HTERT RPE-1 (cell line): Measurements from ENCODE around the gene TMEM131L.
"Not testable (repeated sequence)": the region's sequence is repeated elsewhere in the genome, so short reads cannot be mapped to it uniquely, and the experiment has no call there.

Experiments
- in situ Hi-C: fragments of 300-500 bp; cut with MboI; formaldehyde crosslinking; loops from 4 replicates; pipeline ENCODE4 v1.14.3; 2020; ENCODE audit warnings: low sequenced_read_pairs

TMEM131L gene, protein sequence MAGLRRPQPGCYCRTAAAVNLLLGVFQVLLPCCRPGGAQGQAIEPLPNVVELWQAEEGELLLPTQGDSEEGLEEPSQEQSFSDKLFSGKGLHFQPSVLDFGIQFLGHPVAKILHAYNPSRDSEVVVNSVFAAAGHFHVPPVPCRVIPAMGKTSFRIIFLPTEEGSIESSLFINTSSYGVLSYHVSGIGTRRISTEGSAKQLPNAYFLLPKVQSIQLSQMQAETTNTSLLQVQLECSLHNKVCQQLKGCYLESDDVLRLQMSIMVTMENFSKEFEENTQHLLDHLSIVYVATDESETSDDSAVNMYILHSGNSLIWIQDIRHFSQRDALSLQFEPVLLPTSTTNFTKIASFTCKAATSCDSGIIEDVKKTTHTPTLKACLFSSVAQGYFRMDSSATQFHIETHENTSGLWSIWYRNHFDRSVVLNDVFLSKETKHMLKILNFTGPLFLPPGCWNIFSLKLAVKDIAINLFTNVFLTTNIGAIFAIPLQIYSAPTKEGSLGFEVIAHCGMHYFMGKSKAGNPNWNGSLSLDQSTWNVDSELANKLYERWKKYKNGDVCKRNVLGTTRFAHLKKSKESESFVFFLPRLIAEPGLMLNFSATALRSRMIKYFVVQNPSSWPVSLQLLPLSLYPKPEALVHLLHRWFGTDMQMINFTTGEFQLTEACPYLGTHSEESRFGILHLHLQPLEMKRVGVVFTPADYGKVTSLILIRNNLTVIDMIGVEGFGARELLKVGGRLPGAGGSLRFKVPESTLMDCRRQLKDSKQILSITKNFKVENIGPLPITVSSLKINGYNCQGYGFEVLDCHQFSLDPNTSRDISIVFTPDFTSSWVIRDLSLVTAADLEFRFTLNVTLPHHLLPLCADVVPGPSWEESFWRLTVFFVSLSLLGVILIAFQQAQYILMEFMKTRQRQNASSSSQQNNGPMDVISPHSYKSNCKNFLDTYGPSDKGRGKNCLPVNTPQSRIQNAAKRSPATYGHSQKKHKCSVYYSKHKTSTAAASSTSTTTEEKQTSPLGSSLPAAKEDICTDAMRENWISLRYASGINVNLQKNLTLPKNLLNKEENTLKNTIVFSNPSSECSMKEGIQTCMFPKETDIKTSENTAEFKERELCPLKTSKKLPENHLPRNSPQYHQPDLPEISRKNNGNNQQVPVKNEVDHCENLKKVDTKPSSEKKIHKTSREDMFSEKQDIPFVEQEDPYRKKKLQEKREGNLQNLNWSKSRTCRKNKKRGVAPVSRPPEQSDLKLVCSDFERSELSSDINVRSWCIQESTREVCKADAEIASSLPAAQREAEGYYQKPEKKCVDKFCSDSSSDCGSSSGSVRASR (N-terminal part only)

DNA sequence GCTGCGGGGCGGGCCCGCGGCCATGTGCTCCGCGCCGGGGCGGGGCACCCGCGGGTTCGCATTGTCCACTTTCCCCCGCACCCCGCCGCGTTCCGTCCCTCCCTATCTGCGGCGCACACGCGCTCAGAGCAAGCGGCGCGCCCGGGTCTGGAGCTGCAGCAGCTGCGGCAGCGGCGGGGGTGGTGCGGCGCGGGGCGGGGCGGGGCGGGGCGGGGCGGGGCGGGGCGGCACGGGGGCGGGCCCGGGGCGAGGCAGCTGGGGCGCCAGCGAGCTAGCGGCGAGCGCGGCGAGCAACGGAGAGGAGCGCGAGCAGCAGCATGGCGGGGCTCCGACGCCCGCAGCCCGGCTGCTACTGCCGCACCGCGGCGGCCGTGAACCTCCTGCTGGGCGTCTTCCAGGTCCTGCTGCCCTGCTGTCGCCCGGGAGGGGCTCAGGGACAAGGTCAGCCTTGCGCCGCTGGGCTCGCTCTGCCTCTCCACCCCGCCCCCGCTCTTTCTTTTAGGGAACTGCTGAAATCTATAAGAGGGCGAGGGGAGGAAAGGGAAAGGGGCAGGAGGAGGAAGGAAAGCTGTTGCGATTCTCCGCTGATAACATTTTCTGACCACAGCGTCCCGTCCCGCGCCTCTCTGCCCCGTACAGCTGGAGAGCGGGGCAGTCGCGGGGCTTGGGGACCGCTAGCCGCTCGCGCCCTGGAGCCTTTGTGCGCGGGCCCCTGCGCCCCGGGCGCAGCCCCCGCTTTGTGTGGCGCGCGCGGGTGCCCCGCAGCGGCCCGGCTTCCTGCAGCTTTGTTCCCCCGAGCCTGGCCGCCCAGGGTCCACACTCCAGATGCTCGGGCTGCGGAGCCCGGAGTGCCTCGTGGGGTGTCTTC, at the start of gene TMEM131L:
TSS of gene TMEM131L (plus strand) at position 280 of the 868 bp plus-strand sequence. CDS start at position 318, 38 bp downstream.
- in situ Hi-C loops, result no loop called here

DNA sequence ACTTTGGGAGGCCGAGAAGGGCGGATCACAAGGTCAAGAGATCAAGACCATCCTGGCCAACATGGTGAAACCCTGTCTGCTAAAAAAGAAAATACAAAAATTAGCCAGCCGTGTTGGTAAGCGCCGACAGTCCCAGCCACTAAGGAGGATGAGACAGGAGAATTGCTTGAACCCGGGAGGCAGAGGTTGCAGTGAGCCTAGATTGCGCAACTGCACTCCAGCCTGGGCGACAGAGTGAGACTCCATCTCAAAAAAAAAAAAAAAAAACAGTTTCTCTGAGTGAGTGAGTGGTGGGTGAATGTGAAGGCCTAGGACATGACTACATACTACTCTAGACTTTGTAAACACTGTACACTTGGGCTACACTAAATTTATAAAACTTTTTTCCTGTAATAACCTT, 49.7 kb upstream of the TMEM131L start:
- in situ Hi-C loops, result not testable (repeated sequence)

DNA sequence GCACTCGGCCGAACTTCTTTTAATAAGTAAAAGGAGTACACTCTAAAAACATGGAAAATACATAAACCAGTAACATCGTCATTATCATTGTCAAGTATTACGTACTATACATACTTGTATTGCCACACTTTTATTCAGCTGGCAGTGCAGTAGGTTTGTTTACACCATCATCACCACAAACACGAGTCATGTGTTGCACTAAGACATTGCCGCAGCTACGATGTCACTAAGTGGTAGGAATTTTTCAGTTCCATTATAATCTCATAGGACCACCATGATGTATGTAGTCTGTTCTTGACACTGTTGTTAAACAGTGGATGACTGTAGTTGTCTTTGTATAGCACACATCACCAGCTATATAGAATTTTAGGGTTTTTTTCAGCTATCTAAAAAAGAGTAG, 48.0 kb upstream of the TMEM131L start:
- in situ Hi-C loops, result no loop called here

DNA sequence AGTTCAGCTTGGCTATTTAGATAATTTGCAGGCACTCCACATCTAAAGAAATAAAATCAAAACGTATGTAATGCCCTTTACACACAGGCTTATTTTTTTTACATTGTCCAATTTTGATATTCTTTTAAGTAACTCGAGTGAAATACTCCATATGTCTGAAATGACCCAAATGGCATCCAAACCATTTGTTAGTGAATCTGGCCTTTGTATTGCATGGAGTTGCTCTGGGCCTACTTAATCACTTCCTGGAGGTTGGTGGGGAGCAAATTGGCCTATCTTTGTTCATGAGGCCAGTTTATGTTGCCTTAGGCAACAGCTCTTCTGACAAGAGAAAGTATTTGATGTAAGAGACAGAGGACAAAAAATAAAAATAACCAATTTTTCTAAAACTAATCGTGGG, 47.6 kb upstream of the TMEM131L start:
- in situ Hi-C loops, result no loop called here

DNA sequence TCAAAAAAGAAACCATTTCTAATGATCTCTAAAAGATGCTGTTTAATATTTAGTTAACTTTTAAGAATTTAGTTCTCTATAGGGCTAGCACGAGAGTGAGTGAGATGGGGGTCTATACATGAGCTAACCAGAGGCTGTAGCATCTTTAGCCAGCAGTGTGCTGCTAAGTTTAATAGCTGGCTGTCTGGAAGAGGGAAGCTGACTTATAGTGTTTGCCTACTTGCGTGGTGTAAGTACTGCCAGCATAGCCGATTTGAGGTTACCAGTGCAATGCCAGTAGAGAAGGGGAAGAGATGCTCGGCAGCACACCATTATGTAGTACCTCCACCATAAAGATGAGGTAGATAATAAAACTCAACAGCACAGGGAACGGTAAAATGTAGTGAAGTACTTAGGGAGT, 47.1 kb upstream of the TMEM131L start:
- in situ Hi-C loops, result no loop called here

DNA sequence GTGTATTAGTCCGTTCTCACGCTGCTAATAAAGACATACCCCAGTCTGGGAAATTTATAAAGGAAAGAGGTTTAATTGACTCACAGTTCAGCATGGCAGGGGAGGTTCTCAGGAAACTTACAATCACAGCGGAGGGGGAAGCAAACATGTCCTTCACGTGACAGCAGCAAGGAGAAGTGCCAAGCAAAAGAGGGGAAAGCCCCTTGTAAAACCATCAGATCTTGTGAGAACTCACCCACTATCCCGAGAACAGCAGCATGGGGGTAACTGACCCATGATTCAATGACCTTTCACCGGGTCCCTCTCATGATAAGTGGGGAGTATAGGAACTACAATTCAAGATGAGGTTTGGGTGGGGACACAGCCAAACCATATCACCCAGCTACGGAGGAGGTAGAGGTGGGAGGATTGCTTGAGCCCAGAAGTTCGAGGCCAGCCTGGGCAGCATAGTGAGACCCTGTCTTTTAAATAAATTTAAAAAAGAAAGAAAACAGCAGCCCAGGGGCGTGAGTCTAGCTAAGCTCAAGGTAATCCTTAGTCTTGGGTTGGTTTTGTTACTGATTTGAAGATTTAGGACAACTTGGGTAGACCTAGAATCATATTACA, 46.4 kb upstream of the TMEM131L start:
- in situ Hi-C loops, result no loop called here

DNA sequence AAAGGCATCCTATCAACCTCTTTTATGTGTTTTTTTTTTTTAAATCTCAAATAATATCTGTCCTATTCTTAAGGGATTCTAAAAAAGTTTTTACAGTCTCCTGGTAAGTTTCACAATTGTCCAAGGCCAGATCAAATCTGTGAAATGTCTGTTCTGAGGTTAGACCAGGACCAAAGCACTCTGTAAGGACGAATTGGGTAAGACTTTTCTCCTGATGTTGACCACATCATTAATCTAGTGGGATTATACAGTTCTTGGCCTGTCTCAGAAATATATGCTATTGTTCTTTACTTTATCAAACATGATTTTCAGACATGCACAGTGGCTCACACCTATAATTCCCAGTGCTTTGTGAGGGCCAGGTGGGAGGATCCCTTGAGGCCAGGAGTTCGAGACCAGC, 45.8 kb upstream of the TMEM131L start:
- in situ Hi-C loops, result no loop called here

DNA sequence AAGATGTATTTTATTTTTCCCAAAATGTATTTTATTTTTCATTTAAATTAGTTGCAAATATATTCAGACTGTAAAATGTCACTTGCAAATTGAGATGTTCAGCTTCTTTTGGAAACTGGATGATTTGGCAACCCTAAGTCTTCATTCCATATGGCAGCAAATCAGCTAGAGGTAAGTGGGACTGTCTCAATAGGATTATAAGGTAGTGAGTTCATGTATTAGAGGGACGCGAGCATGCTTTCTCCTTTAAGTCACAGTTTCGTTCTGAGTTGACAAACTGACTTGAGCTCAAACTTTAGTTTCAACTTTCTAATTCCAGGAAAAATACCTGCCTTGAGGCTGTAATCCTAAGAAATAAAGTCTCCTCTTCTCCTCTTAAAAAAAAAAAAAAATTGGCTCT, 44.2 kb upstream of the TMEM131L start:
- in situ Hi-C loops, result no loop called here

DNA sequence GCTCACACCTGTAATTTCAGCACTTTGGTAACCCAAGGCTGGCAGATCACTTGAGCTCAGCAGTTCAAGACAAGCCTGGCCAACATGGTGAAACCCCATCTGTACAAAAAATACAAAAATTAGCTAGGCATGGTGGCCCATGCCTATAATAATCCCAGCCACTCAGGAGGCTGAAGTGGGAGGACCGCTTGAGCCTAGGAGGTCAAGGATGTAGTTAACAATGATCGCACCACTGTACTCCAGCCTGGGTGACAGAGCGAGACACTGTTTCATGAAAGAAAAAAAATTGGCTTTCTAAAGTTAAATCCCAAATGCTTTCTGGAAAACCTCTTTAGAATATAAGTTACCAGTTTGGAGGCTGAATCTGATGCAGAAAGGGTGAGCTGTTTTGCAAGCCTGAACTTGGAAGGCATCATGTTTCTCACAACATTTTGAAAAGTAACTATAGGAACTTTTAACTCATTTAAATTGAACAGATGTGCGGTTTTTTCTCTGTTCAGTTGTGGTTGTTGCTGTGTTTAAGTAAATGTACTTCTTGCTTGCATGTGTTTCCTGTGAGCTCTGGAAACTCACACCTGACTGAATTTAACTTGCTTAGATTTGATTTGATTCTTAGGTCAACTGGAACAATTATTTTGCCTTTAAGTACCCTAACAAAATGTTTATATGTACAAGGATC, 39.8 kb upstream of the TMEM131L start:
- in situ Hi-C loops, result no loop called here

DNA sequence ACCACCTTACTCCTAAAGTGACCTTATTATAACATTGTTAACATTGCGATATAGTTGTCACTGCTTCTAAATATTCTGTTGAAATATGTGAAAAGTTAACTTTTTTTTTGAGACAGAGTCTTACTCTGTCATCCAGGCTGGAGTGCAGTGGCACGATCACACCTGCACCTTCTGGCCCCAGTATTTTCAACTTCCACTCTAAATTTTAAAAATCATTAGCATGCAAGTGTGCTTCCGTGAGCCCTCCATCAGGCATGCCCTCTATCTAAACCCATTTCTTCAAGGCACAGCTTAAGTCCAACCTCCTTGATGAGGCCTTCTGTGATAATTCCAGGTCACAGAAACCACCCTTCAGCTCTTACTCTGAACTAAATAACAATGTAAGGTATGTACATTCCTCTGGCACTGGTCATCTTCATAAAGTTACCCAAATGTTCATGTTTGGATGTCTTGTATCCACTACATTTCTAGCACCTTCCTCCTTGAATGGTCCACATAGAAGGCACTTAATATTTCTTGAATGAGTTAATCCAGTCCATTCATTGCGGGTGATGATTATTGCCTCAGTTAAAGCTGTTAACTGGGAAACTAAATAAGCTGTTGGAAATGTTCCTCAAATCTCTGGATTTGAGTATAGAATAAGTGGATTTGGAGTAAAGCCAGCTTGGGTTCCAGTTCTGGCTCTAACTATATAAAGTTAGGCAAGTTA, 38.6 kb upstream of the TMEM131L start:
- in situ Hi-C loops, result no loop called here

DNA sequence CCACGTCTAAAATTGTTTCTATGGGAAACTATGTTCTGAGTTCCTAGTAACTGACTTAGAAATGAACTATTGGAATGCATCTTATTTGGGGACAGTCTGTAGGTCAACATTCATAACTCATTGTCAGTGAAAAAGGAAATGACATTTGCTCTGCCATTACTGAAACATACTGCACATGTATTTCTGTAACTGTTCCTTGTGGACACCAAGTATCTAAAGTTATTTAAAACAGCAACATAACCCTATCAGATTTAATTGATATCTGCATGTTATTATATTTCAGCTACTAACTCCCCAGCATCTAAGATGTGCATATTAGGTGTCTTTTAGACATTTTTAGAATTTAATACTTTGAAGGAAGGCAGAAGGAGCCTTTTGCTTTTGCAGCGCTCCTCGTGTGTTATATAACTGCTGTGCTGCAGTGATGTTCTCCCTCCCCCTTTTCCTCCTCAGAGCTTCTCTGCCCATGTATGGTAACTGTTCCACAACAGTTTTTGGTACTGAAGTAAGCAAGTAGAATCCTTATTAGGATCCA, 37.2 kb upstream of the TMEM131L start:
- in situ Hi-C loops, result no loop called here

DNA sequence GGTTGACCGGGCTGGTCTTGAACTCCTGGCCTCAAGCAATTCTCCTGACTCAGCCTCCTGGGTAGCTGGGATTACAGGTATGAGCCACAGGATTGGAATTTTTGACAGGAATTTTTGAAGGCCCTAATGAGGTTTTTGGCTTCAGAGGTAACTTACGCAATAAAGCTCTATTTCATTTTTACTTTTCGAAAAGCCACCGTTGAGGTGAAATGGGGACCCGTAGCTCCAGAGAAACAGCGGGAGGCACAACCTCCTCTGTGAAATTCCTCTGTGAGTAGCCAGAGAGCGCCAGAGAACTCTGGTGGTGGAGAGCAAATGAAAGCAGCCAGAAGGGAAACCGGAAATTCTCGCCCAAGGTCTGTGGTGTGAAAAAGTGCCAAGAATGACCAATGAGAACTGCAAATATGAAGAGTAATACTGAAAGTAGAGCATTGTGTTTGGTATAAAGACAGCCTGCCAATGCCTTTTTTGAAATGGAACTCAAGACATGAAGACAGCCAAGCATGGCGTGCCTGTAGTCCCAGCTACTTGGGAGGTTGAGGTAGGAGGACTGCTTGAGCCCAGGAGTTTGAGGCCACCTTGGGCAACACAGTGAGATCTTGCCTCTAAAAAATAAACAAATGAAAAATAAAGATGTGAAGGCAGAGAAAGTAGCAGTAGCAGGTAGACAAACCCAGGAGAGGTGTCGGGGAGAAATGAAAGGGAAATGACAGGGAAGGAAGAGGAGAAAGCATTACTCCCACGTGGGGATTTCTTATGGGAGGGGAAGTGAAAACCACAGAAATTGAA, 33.0 kb upstream of the TMEM131L start:
- in situ Hi-C loops, result no loop called here

DNA sequence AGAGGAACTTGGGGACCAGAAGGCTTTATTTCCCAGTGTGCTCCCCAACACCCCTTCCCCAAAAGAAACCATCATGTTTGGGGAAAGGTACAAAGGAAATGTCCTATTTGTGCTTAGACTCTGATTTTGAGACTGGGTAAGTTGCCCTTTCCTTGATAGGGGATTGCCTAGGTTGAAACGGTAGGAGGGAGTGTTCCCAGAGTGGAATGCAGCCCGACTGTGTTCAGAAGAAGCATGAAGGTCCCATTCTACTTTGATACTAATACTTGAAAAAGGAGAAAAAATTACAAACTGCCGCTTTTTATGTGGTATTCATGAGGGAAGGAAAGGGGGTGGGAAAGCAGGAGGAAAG, 32.4 kb upstream of the TMEM131L start:
- in situ Hi-C loops, result no loop called here

DNA sequence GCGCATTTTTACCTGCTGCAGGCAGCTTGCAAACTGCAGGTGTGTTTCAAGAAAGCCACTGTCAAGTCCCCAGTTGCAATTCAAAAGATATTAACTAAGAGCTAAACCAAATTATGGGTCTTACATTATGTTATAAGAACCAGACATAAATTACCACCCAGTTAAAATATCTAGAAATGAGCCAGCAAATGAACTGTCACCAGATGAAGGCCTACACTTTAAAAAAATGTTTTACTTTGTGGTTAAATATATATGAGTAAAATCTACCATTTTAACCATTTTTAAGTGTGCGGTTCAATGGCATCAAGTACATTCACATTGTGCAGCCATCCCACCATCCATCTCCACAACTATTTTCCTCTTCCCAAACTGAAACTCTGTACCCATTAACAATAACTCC, 32.0 kb upstream of the TMEM131L start:
- in situ Hi-C loops, result no loop called here

DNA sequence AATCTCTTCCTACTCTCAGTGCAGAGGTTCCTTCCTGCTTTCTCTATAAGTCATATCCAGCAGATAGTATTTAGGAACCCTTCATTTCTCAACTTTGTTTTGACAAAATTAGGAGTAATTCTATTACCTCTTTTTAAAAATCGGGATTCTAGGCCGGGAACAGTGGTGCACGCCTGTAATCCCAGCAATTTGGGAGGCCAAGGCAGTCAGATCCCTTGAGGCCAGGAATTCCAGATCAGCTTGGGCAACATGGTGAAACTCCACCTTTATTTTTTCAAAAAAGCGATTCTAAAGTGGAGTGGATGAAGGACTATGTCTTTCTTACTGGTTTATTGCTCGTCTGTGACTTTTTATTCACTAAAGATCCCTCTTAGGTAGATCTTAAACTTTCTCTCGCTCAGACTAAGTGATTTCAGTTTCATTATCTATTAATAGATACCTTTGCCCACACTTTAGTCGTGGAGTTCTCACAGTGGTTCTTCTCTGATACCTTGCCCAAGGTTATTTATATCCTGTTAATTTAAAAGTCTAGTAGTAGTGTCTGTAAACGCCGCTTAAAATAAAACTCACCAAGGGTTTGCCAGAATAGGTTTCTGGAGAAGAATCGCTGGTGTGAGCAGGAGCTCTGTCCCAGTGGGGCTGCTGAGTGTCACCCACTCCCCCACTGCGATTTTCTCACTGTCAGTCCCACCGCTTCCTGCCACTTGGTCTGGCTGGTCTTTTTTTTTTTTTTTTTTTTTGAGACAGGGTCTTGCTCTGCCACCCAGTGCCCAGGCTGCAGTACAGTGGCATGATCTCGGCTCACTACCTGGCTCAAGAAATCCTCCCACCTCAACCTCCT, 27.0 kb upstream of the TMEM131L start:
- in situ Hi-C loops, result no loop called here

DNA sequence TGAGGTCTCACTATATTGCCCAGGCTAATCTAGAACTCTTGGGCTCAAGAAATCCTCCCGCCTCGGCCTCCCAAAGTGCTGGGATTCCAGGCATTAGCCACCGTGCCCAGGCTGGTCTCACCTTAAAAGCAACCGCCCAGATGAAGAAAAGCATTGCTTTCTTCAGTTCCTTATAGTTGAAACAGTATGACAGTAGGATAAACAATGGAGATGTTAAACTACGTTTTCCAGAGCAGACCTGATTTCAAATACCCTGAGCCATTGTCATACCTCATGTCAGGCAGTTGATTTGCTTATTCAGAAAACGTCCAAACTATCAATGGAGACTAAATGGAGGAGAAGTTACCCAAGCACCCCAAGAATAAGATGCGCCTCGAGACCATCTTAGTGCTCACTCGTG, 26.3 kb upstream of the TMEM131L start:
- in situ Hi-C loops, result no loop called here

DNA sequence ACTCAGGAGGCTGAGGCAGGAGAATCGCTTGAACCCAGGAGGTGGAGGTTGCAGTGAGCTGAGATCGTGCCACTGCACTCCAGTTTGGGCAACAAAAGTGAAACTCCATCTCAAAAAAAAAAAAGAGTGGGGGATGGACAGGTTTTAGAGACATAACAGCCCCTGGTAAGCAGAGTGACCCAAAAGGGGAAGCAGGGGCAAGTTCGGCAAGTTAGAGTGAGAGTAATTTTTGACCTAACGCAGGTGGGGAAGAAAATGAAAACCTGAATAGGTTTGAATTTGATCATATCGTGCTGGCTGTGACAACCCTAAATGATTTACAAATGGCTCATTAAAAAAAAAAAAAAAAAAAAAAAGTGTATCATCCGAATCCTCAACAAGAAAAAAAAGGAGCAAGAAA, 25.7 kb upstream of the TMEM131L start:
- in situ Hi-C loops, result no loop called here
